GM19238 (cell line): ENCODE measurements around the gene AKR7A2.
A peak's percentile ranks its signal among the peaks of the same experiment; 100 is the strongest.

Experiments
- DNase-seq: peaks from one replicate; pipeline ENCODE4 v3.0.0; 2011; ENCODE audit warnings: low spot score; ENCODE audit not compliant: insufficient read length

Gene AKR7A2

DNA sequence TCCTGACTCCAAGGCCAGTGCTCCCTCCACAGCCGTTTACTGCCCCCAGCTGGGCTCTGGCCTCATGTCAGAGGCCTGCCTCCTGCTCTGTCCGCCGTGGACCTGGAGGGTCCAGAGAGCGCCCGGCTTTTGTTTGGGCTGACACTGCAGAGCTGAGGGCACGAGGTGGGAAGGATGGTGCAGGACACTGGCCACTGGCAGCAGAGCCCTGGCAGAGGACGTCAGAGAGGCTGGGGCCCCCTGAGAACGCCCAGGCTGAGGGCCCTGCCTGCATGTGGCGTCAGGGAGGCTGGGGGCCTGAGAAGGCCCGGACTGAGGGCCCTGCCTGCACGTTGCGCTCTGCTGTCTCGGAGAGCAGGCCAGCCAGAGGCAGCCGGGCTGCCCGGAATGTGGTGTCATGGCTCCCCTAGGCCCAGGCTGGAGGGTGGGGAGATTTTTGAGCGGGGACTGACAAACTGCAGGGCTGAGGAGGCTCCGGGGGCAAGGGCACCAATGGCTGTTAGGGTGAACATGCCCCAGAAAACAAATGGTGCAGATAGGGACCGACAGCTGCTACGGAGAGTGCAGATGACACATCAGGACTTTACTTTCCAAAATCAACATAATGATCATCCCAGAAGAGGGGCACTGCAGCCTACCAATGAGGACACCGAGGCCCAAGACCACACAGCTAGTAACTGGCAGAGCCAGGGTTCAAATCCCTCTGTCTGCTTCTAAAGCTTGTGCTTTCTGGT is 31.8 kb upstream of the AKR7A2 start:
- no peak for DNase-seq

DNA sequence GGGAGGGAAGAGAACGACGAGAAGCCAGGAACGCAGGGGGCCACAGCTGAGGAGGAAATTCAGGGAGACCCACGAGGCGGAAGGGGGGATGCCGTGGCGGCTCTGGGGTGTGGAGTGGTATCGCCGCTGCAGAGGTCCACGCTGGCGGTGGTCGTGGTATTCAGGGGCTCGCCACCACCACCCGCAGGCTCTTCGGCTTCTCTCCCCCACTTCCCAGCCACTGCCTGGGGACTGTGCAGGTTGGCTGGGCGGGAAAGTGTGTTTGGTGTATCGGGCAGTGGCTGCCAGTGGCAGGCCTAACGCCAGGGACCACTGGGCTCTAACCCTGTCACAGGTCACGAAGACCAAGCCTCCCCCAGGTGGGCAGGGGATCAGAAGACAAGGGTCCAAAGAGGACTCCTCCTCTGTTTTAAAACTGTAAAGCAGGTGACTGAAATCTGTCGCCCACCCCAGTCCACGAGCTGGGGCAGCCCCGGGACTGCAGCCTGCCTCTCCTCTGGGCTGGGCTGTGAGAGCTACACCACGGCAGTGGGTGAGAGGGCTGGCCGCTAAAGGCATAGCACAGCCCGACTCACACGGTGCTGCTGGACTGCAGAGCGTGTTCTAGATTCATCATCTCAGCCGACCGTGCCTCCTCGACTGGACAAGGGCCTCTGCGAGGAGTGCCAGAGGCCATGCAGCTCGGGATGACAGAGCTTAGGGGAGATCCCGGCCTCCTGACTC is 31.1 kb upstream of the AKR7A2 start:
- no peak for DNase-seq

GRCh38 chr1:19342062-19342750 is 30.3 kb upstream of the AKR7A2 start:
- DNase-seq: no peak

- peak; percentile 75 for DNase-seq
Observed at GRCh38 chr1:19341201-19342061, 29.5 kb upstream of the AKR7A2 start.

DNA sequence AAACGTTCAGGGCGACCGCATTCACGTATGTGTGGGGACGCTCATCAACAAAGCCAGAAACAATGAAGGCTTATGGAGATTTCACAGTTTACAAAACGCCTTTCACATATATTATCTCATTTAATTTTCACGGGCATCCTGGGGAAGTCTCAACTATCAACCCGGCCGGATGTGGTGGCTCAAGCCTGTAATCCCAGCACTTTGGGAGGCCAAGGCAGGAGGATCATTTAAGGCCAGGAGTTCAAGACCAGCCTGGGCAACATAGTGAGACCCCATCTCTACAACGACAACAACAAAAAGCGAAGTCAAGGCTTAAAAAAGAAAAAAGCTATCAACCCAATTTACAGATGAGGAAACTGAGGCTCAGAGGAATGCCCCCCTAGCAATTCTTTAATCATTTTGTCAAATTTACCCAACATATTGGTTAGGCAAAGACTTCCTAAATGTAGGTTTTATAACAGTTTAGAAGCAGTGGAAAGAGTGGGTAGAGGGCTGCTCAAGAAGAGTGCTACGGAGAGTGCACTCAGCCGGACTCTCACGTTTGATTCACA is 28.5 kb upstream of the AKR7A2 start:
- no peak for DNase-seq

GRCh38 chr1:19339214-19339861 is 27.4 kb upstream of the AKR7A2 start:
- DNase-seq: no peak

DNA sequence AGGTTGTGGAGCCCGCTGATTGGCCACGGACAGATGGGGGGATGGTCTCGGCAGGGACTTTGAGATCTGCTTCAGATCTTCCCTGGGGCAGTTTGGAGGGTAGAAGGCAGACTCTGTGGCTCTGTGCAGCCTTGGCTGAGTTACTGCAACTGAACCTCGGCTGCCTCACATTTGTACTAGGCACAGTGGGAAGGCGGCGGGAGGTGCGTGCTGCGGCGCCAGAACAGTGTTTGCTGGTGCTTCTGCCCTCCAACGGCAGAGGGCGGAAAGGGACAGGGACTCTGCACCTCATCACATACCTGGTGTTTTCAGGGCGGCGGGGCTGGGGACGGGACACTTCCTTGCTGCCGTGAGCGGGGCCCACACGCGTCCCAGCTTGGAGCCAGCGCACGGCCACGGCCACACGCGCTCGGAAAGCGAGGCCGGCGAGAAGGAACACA is 26.4 kb upstream of the AKR7A2 start:
- no peak for DNase-seq

- no peak for DNase-seq
Observed at GRCh38 chr1:19337289-19337688, 25.3 kb upstream of the AKR7A2 start.

GRCh38 chr1:19336543-19336942 is 24.6 kb upstream of the AKR7A2 start:
- no peak for DNase-seq

DNA sequence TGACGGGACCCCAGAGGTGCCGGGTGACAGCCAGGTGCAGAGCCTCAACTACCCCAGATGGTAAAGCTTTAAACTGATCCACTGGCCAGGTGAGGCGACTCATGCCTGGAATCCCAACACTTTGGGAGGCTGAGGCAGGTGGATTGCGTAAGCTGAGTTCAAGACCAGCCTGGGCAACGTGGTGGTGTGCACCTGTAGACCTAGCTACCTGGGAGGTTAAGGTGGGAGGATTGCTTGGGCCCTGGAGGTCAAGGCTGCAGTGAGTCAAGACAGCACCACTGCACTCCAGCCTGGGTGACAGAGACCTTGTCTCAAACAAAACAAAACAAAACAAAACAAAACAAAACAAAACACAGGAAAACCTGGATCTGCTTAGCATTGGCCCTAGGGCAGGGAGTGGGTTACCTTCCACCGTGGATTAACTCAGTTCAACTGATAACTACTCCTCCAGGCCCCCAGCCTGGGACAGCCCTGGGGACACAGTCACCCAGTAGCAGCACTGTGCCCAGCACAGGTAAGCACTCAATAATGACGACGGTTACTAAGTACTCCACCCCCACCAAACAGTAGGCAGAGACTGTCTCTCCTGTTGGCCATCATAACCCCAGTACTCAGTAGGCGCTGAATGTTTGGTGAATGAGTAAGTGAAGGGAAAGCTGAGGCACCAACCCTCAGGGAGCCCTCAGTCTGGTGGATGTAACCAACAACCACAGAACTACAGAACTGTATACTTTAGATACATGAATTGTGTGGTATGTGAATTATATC is 21.8 kb upstream of the AKR7A2 start:
- no peak for DNase-seq

DNA sequence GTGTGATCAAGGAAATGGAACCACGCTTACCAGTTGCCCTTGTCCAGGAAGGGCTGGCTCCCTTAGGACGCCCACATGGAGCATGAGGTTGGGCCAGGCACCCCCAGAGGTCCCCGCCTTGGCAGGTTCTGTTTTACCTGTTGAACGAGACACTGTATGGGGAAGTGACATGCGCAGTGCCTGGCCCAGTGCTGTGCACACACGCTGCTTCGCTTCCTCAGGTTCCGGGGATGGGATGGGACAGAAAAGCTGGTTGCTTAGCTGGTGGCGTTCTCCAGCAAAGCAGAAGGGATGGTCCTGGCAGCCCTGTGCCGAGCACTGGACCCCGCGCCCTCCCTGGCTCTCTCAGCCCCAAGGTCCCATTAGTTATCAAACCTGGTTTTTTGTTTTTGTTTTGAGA is 20.9 kb upstream of the AKR7A2 start:
- DNase-seq: no peak

DNA sequence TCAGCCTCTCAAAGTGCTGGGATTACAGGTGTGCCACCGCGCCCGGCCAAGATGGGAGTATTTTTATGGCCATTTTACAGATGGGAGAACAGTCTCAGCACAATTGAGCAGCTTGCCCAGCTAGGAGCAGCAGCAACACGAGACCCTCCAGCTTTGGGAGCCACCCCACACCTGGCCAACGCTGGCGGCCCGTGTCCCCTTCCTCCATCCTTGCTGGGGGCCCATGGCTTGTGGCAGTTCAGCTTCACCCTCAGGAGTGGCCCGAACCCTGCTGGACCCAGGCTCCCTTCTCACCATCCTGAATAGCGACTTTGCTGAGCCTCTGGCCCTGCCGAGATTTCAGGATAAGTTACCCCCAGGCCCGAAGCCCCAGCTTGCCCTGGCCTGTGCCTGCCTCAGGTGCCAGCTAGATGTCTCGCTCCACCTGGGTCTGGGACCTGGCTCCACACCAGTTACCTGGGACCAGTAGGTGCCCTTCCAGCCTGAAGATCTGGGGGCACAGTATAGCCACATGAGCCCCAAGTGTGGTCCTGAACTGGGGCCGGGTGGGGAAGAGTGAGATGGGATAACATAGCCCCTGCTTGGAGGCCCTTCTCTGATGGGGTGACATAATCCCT is 19.4 kb upstream of the AKR7A2 start:
- DNase-seq: no peak

- no peak for DNase-seq
Observed at GRCh38 chr1:19330449-19331135, 18.6 kb upstream of the AKR7A2 start.

- DNase-seq: no peak
Observed at GRCh38 chr1:19329611-19330010, 17.7 kb upstream of the AKR7A2 start.

GRCh38 chr1:19329188-19329587 is 17.2 kb upstream of the AKR7A2 start:
- no peak for DNase-seq

DNA sequence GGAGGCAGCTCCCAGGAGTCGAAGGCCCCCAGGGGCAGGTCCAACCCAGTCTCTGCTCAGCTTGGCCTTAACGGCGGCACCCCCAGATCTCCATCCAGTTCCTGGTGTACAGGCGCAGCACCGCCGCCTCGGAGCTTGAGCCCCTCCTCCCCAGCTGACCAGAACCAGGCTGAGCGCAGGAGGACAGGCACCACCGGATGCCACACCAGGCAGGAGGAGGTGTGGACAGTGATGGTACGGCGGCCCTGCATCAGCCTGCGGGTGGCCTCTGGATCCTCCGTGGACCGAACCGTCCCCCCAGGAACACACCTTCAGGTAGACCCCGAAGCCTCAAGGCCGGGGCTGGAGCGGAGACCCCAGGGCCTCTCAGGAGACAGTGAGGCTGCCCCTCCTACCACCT is 16.5 kb upstream of the AKR7A2 start:
- DNase-seq: no peak

GRCh38 chr1:19327736-19328135 is 15.8 kb upstream of the AKR7A2 start:
- no peak for DNase-seq

DNA sequence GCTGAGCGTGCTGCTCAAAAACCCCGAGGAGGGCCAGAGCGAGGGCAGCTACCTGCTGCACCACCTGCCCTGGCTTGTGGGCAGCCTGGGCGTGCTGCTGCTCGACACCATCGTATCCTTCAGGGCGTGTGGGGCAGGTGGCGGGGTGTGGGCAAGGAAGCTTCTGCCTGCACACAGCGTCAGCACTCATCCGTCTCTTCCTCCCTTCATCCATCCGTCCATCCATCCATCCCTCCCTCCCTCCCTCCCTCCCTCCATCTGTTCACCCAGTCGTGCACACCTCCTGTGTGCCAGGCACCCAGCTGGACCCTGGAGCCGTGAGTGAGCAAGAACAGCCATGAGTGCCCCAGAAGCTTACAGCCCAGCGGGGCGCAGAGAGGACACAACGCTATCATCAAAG is 15.4 kb upstream of the AKR7A2 start:
- no peak for DNase-seq

DNA sequence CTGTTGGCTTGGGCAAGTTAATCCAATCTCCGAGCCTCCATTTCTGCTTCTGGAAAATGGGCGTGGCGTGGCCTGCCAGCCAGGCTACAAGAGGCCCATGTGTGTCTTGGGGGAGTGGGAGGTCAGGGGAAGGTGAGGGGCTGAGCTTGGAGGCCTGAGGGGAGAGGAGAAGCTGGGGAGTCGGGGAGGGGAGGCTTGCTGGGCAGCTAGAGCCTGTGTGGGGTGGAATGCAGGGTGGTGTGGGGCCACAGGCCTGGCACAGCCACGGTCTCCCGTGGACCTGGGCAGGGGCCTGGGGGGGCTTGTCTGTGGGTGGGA is 14.8 kb upstream of the AKR7A2 start:
- DNase-seq: no peak
